ENCODE results near the gene PLEKHG4B.
"Not testable (repeated sequence)": the region's sequence is repeated elsewhere in the genome, so short reads cannot be mapped to it uniquely, and the experiment has no call there.

Gene PLEKHG4B

DNA sequence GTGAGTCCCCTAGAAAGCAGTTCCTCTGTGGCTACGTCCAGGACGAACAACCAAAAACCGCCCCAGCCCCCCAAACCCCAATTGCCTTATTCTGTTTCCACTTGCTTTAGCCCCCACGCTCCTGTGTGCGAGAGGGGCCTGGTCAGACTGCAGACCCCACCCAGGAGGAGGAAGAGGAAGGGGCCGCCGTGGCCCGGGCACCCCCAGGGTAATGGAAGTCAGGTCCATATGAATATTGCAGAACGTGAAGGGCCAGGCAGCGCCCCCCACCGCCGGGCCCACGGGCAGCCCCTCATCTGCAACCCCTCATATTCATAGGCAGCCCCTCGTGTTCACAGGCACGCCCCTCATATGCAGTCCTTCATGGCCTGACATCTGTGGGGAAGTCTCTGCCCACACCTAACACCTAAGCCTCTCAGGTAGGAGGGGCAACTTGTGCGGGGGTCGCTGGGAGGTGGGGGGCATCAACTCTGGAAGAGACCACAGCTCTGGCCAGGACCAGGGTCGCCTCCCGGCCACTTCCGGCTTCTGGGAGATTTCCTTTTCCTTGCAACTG, 37.7 kb upstream of the PLEKHG4B start:
- Histone ChIP-seq H3K9me3 (ENCODE audit: control insufficient read depth, low read length) (no peaks in the 10 kb centered on the region), H3K4me1 (peaks cover 32% of the 10 kb centered on the region), H3K4me3 (ENCODE audit: low read depth, low read length) (peak overlapping the region; percentile 55), H3K9ac (no peak overlapping the region), H3K27ac (peak overlapping the region; percentile 91), H3K79me2 (no peaks in the 10 kb centered on the region), H3K4me2 (ENCODE audit: low read length) (peak overlapping the region; percentile 80), H3K36me3 (ENCODE audit: control insufficient read depth, insufficient read depth, low read length) (no peaks in the 10 kb centered on the region), H3K27me3 (ENCODE audit: control insufficient read depth, insufficient read depth, low read length) (no peaks in the 10 kb centered on the region), H2AFZ (peak overlapping the region; percentile 88)
- TF ChIP-seq, protein P1, sequence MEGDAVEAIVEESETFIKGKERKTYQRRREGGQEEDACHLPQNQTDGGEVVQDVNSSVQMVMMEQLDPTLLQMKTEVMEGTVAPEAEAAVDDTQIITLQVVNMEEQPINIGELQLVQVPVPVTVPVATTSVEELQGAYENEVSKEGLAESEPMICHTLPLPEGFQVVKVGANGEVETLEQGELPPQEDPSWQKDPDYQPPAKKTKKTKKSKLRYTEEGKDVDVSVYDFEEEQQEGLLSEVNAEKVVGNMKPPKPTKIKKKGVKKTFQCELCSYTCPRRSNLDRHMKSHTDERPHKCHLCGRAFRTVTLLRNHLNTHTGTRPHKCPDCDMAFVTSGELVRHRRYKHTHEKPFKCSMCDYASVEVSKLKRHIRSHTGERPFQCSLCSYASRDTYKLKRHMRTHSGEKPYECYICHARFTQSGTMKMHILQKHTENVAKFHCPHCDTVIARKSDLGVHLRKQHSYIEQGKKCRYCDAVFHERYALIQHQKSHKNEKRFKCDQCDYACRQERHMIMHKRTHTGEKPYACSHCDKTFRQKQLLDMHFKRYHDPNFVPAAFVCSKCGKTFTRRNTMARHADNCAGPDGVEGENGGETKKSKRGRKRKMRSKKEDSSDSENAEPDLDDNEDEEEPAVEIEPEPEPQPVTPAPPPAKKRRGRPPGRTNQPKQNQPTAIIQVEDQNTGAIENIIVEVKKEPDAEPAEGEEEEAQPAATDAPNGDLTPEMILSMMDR (IDR thresholded peaks at IDR 0.05), result no peak

DNA sequence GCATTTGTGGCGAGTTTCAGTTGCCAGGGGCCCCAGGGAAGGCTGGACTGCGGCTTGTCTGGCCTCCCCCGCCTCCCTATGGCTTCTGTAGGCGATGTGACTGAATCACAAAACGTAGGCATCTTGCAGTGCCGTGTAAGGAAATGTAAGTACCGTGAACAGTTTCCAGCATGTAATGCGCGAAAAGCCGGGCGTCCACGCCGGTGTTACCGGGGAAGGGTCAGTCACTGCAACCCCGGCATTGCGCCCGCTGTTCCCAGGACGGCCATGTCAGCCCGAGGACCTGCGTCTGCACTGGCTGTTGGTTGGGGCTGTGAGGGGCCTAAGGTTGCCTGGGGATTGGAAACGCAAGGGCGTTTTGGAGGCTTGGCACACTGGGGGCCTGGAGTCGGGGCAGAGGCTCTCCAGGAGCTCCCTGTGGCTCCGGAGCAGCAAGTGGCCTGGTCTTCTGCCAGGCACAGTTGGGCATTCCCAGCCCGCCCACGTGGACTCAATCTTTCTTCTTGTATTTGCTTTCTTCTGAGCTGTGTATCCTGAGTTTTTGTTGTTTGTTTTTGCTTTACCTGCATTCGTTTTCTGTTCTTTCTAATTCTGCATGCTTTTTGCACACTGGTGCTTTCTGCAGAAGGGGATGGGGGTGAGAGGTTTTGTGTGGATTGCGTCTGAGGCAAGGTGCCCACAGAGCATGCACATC, 36.9 kb upstream of the PLEKHG4B start:
- peaks cover under 1% of the 10 kb centered on the region for H3K79me2 ChIP-seq
- H3K9me3 ChIP-seq (ENCODE audit: control insufficient read depth, low read length), result no peaks in the 10 kb centered on the region
- no peaks in the 10 kb centered on the region for H3K27me3 ChIP-seq (ENCODE audit: control insufficient read depth, insufficient read depth, low read length)
- no peak overlapping the region for H3K4me2 ChIP-seq (ENCODE audit: low read length)
- H3K4me3 ChIP-seq (ENCODE audit: low read depth, low read length), result no peak overlapping the region
- H3K4me1 ChIP-seq, result peaks cover 32% of the 10 kb centered on the region
- TF ChIP-seq, protein P1 (IDR thresholded peaks at IDR 0.05), result no peak
- no peak overlapping the region for H3K9ac ChIP-seq
- peak overlapping the region; percentile 38 for H2AFZ ChIP-seq
- H3K27ac ChIP-seq, result peak overlapping the region; percentile 91
- no peaks in the 10 kb centered on the region for H3K36me3 ChIP-seq (ENCODE audit: control insufficient read depth, insufficient read depth, low read length)

DNA sequence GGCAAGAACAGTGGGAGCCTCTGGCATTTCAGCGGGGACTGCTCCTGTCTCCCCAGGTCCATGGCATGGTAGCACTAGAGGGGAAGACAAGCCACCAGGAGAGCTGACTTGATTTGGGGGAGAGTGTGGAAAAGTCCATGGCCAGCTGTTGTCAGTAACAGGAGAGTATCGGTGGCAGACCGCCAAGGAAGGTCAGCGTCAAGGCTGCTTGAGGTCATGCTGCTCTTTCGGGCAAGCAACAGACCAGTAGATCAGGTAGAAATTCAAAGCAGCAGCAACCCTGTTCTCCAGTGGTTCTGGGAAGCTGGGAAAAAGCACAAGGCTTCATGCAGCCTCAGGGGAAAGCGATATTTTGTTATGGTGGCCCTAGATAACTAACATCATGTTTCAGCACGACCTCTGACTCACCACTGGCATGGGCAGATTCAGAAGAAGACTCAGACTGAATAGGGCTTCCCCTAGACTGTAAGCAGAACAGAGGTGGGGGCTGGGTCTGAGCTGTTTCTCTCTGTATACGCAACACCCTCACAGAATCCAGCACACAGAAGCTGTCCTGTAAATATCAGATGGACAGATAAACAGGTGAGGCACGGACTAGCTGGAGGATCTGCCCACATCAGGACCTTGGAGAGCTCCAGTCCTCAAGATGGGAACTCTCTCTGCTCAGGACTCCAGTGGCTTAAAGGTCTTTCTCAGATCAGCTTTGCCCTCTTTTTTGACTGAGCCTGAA, 35.2 kb upstream of the PLEKHG4B start:
- H3K36me3 ChIP-seq (ENCODE audit: control insufficient read depth, insufficient read depth, low read length), result no peaks in the 10 kb centered on the region

DNA sequence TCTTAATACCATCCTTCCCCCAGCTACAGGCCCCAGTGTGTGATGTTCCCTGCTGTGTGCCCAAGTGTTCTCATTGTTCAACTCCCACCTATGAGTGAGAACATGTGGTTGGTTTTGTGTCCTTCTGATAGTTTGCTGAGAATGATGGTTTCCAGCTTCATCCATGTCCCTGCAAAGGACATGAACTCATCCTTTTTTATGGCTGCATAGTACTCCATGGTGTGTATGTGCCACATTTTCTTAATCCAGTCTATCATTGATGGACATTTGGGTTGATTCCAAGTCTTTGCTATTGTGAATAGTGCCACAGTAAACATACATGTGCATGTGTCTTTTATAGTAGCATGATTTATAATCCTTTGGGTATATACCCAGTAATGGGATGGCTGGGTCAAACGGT, 31.7 kb upstream of the PLEKHG4B start:
- H3K27me3 ChIP-seq (ENCODE audit: control insufficient read depth, insufficient read depth, low read length); H2AFZ ChIP-seq; H3K9me3 ChIP-seq (ENCODE audit: control insufficient read depth, low read length); H3K27ac ChIP-seq; H3K4me2 ChIP-seq (ENCODE audit: low read length); H3K4me3 ChIP-seq (ENCODE audit: low read depth, low read length); H3K36me3 ChIP-seq (ENCODE audit: control insufficient read depth, insufficient read depth, low read length); H3K9ac ChIP-seq: not testable (repeated sequence)
- Histone ChIP-seq H3K4me1 (peaks cover 25% of the 10 kb centered on the region), H3K79me2 (peaks cover 13% of the 10 kb centered on the region)

More for the DNA sequence above, 35.2 kb upstream of the PLEKHG4B start:
- H3K27me3 ChIP-seq (ENCODE audit: control insufficient read depth, insufficient read depth, low read length), result no peaks in the 10 kb centered on the region
- peak overlapping the region; percentile 63 for H2AFZ ChIP-seq
- peaks cover 4% of the 10 kb centered on the region for H3K79me2 ChIP-seq
- TF ChIP-seq, protein P1 (IDR thresholded peaks at IDR 0.05), result no peak
- H3K4me1 ChIP-seq, result peaks cover 32% of the 10 kb centered on the region
- peak overlapping the region; percentile 91 for H3K27ac ChIP-seq
- no peak overlapping the region for H3K4me3 ChIP-seq (ENCODE audit: low read depth, low read length)
- H3K9me3 ChIP-seq (ENCODE audit: control insufficient read depth, low read length), result no peaks in the 10 kb centered on the region
- no peak overlapping the region for H3K9ac ChIP-seq
- no peak overlapping the region for H3K4me2 ChIP-seq (ENCODE audit: low read length)

DNA sequence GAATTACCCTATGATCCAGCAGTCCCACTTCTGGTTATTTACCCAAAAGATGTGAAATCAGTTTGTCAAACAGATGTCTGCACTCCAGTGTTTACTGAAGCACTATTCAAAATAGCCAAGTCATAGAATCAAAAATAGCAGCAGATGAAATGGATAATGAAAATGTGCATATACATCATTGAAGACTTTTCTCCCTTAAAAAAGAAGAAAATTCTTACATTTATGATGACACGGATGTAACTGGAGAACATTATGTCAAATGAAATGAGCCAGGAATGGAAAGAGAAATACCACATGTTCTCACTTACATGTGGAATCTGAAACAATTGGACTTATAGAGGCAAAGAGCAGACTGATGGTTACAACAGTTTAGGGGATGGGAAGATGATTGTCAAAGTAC, 21.5 kb upstream of the PLEKHG4B start:
- no peak overlapping the region for H2AFZ ChIP-seq
- H3K9me3 ChIP-seq (ENCODE audit: control insufficient read depth, low read length), result no peaks in the 10 kb centered on the region
- TF ChIP-seq, protein P1 (IDR thresholded peaks at IDR 0.05), result no peak
- peaks cover 35% of the 10 kb centered on the region for H3K79me2 ChIP-seq
- no peaks in the 10 kb centered on the region for H3K27me3 ChIP-seq (ENCODE audit: control insufficient read depth, insufficient read depth, low read length)
- H3K9ac ChIP-seq, result no peak overlapping the region
- no peak overlapping the region for H3K4me2 ChIP-seq (ENCODE audit: low read length)
- no peak overlapping the region for H3K27ac ChIP-seq
- no peaks in the 10 kb centered on the region for H3K4me1 ChIP-seq
- H3K36me3 ChIP-seq (ENCODE audit: control insufficient read depth, insufficient read depth, low read length), result no peaks in the 10 kb centered on the region
- no peak overlapping the region for H3K4me3 ChIP-seq (ENCODE audit: low read depth, low read length)

DNA sequence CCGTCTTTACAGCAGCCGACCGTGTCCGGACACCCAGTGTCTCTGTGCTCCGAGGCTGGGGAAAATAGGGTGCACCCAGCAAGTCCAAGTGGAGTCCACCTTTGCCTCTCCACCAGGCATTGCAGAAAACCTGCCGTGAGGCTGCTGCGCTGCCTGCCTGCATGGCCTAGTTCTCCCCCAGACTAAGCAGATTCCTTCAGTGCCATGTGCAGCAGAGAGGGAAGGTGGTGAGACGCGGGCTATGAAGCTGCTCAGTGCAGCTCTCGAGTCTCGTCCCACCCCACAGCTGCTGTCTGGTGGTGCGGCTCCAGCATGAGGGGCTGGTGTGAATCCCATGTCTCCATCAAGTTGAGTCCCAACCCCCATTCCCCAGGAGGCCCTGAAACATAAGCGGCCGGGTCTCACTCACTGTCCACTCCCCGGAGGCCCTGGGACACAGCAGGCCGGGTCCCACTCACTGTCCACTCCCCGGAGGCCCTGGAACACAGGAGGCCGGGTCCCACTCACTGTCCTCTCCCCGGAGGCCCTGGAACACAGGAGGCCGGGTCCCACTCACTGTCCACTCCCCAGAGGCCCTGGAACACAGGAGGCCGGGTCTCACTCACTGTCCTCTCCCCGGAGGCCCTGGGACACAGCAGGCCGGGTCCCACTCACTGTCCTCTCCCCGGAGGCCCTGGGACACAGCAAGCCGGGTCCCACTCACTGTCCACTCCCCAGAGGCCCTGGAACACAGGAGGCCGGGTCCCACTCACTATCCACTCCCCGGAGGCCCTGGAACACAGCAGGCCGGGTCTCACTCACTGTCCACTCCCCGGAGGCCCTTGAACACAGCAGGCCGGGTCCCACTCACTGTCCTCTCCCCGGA, 19.4 kb upstream of the PLEKHG4B start:
- H3K79me2 ChIP-seq, result peaks cover 19% of the 10 kb centered on the region
- H3K27me3 ChIP-seq (ENCODE audit: control insufficient read depth, insufficient read depth, low read length); H3K9ac ChIP-seq; H3K9me3 ChIP-seq (ENCODE audit: control insufficient read depth, low read length); H2AFZ ChIP-seq; H3K4me3 ChIP-seq (ENCODE audit: low read depth, low read length); H3K27ac ChIP-seq; H3K36me3 ChIP-seq (ENCODE audit: control insufficient read depth, insufficient read depth, low read length); H3K4me1 ChIP-seq; H3K4me2 ChIP-seq (ENCODE audit: low read length): not testable (repeated sequence)

DNA sequence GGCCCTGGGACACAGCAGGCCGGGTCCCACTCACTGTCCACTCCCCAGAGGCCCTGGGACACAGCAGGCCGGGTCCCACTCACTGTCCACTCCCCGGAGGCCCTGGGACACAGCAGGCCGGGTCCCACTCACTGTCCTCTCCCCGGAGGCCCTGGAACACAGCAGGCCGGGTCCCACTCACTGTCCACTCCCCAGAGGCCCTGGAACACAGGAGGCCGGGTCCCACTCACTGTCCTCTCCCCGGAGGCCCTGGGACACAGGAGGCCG, 18.9 kb upstream of the PLEKHG4B start:
- H3K4me3 ChIP-seq (ENCODE audit: low read depth, low read length); H3K4me1 ChIP-seq; H3K36me3 ChIP-seq (ENCODE audit: control insufficient read depth, insufficient read depth, low read length); H3K27me3 ChIP-seq (ENCODE audit: control insufficient read depth, insufficient read depth, low read length); H3K4me2 ChIP-seq (ENCODE audit: low read length); H2AFZ ChIP-seq; H3K9ac ChIP-seq; H3K27ac ChIP-seq; H3K9me3 ChIP-seq (ENCODE audit: control insufficient read depth, low read length): not testable (repeated sequence)
- peaks cover 15% of the 10 kb centered on the region for H3K79me2 ChIP-seq
